HepG2 (cell line): ENCODE results near the gene CPEB3. TPM values are rescaled to one million over a fixed set of nuclear protein-coding genes. Genes with fewer than 3 reads are reported as not detected.

ENCODE experiments used
- ATAC-seq: fragments of 200-7000 bp; cut with Tn5 transposase; 3 replicates; pipeline ENCODE4 v1.9.1; 2020; ENCODE audit warnings: mild to moderate bottlenecking, moderate library complexity
- BruUV-seq: library from RNA; stranded (reverse); fragments of 400-500 nt; replicated peaks from 2 replicates; lab custom pipeline; 2021; lab: Mats Ljungman, UMichigan
- CTCF ChIA-PET: fragments of 300-600 bp; formaldehyde crosslinking; extraction: SDS; loops from one replicate; lab custom pipeline; 2021; ENCODE audit warnings: low total read pairs, inconsistent platforms, low intra/inter-chr PET ratio; lab: Yijun Ruan, JAX
- POLR2A ChIA-PET: fragments of 350-600 bp; sonication (Branson Sonifier 250); formaldehyde crosslinking; loops from one replicate; lab custom pipeline; 2020; ENCODE audit warnings: antibody characterized with exemption, inconsistent platforms; lab: Yijun Ruan, JAX
- DNase-seq: peaks from one replicate; pipeline ENCODE4 v3.0.0-alpha.2; 2015; ENCODE audit warnings: low spot score
- FAIRE-seq: peaks from 3 replicates; lab custom pipeline; 2011; peaks lifted over from hg19 to GRCh38; lab: Jason Lieb, UNC
- H2AFZ ChIP-seq: one replicate; pipeline ENCODE4 v1.6.1; 2011; ENCODE audit warnings: low read length, inconsistent platforms
- H3K27ac ChIP-seq: fragments of 300-600 bp; 3 replicates; pipeline ENCODE4 v1.8.0; 2011; ENCODE audit warnings: mixed run types, mild to moderate bottlenecking, mixed read lengths, low read length, inconsistent platforms; ENCODE audit not compliant: insufficient read depth; ENCODE audit errors: extremely low read length
- H3K27me3 ChIP-seq, 2 experiments: fragments of 200-600 bp in 1 of 2; 2 replicates in 1 of 2; 3 replicates in 1 of 2; pipeline versions ENCODE4 v1.6.0 to v1.8.0; 2011; ENCODE audit warnings: low read length in 2 of 2, mild to moderate bottlenecking in 2 of 2, moderate library complexity in 2 of 2, inconsistent platforms in 1 of 2; ENCODE audit not compliant: insufficient read depth in 2 of 2, control insufficient read depth in 1 of 2
- H3K36me3 ChIP-seq, 2 experiments: fragments of 200-600 bp in 1 of 2; replicated peaks in 1 of 2; 2 replicates in 1 of 2; 3 replicates in 1 of 2; pipeline versions ENCODE4 v1.5.1 to v1.8.0; 2011; ENCODE audit warnings: low read length in 2 of 2, inconsistent platforms in 1 of 2; ENCODE audit not compliant: insufficient read depth in 2 of 2, control insufficient read depth in 1 of 2
- H3K4me1 ChIP-seq: 2 replicates; pipeline ENCODE4 v1.5.1; 2012; ENCODE audit warnings: low read length, inconsistent platforms; ENCODE audit not compliant: insufficient read depth
- H3K4me2 ChIP-seq: 2 replicates; pipeline ENCODE4 v1.6.0; 2011; ENCODE audit warnings: low read depth, low read length, inconsistent platforms
- H3K4me3 ChIP-seq, 3 experiments: fragments of 200-600 bp in 1 of 3; sonication (generic), shearing (Covaris generic) in 1 of 3; replicated peaks in 1 of 3; 2 replicates each; pipeline ENCODE4 v1.5.1; 2011 to 2016; ENCODE audit warnings: low read length in 3 of 3, inconsistent platforms in 2 of 3, low read depth in 2 of 3, mild to moderate bottlenecking in 2 of 3, control low read depth in 1 of 3, mixed read lengths in 1 of 3; ENCODE audit not compliant: insufficient read depth in 1 of 3
- H3K79me2 ChIP-seq: one replicate; pipeline ENCODE4 v1.6.1; 2011; ENCODE audit warnings: low read length, inconsistent platforms; ENCODE audit not compliant: insufficient read depth
- H3K9ac ChIP-seq: 2 replicates; pipeline ENCODE4 v1.6.0; 2011; ENCODE audit warnings: mild to moderate bottlenecking, low read depth, low read length, inconsistent platforms; ENCODE audit not compliant: insufficient read depth
- H3K9me3 ChIP-seq: 2 replicates; pipeline ENCODE4 v1.5.1; 2012; ENCODE audit warnings: mild to moderate bottlenecking, low read length
- H4K20me1 ChIP-seq: 2 replicates; pipeline ENCODE4 v1.6.0; 2011; ENCODE audit warnings: inconsistent platforms, mild to moderate bottlenecking, low read length, moderate library complexity; ENCODE audit not compliant: insufficient read depth
- ADNP ChIP-seq: sonication (generic); formaldehyde crosslinking; IDR thresholded peaks from 2 replicates; pipeline ENCODE4 v1.4.0; 2020; ENCODE audit warnings: missing genetic modification reagents
- CREM ChIP-seq, 2 experiments: sonication (generic) in 1 of 2; formaldehyde crosslinking in 1 of 2; IDR thresholded peaks; 2 replicates each; pipeline versions ENCODE4 v1.4.0 to v1.6.1; 2016 to 2020; ENCODE audit warnings: antibody characterized with exemption in 1 of 2, mild to moderate bottlenecking in 1 of 2, missing genetic modification reagents in 1 of 2
- DNMT1 ChIP-seq: sonication (generic); formaldehyde crosslinking; IDR thresholded peaks from 2 replicates; pipeline ENCODE4 v1.5.1; 2020; ENCODE audit warnings: mild to moderate bottlenecking, missing genetic modification reagents
- MATR3 ChIP-seq: sonication (generic); formaldehyde crosslinking; IDR thresholded peaks from 2 replicates; pipeline ENCODE4 v1.4.0; 2020; ENCODE audit warnings: missing genetic modification reagents
- MEIS2 ChIP-seq: sonication (generic); formaldehyde crosslinking; IDR thresholded peaks from 2 replicates; pipeline ENCODE4 v1.9.0; 2021; ENCODE audit warnings: mild to moderate bottlenecking, missing genetic modification reagents
- MYNN ChIP-seq: sonication (generic); formaldehyde crosslinking; IDR thresholded peaks from 2 replicates; pipeline ENCODE4 v1.4.0; 2020; ENCODE audit warnings: mild to moderate bottlenecking, low read depth, missing genetic modification reagents
- RFXANK ChIP-seq: IDR thresholded peaks from 2 replicates; pipeline ENCODE4 v1.6.1; 2016
- SAFB2 ChIP-seq: sonication (generic); formaldehyde crosslinking; IDR thresholded peaks from 2 replicates; pipeline ENCODE4 v1.5.1; 2020; ENCODE audit warnings: missing genetic modification reagents, low read depth, mild to moderate bottlenecking, borderline replicate concordance
- SNRNP70 ChIP-seq: fragments of 200-400 bp; formaldehyde crosslinking; IDR thresholded peaks from 2 replicates; pipeline ENCODE4 v1.6.1; 2017; ENCODE audit warnings: mild to moderate bottlenecking, low read depth, low read length, moderate library complexity
- TAF15 ChIP-seq: fragments of 200-400 bp; formaldehyde crosslinking; IDR thresholded peaks from one replicate; pipeline ENCODE4 v1.6.1; 2018; ENCODE audit warnings: mild to moderate bottlenecking, low read depth, low read length; ENCODE audit not compliant: poor library complexity, severe bottlenecking
- ZBTB8A ChIP-seq: sonication (generic); formaldehyde crosslinking; IDR thresholded peaks from 2 replicates; pipeline ENCODE4 v1.4.0; 2020; ENCODE audit warnings: mild to moderate bottlenecking, low read depth, missing genetic modification reagents, borderline replicate concordance
- ZNF224 ChIP-seq: sonication (generic); formaldehyde crosslinking; IDR thresholded peaks from 2 replicates; pipeline ENCODE4 v1.5.0; 2020; ENCODE audit warnings: mild to moderate bottlenecking, missing genetic modification reagents
- ZNF496 ChIP-seq: sonication (generic); formaldehyde crosslinking; IDR thresholded peaks from 2 replicates; pipeline ENCODE4 v1.8.1; 2023; ENCODE audit warnings: mild to moderate bottlenecking, moderate library complexity, missing genetic modification reagents; ENCODE audit not compliant: insufficient replicate concordance
- WGBS: methylation state at CpG from one replicate; pipeline ENCODE4 v1.1.6; 2017; ENCODE audit warnings: low lambda C conversion rate; 5-methylcytosine and 5-hydroxymethylcytosine counted together
- in situ Hi-C: cut with HindIII; loops from 2 replicates; pipeline ENCODE4 v1.10.0; 2017; ENCODE audit warnings: low pct_unique_long_range_greater_than_20kb; ENCODE audit not compliant: extremely low pct_ligation_motif_present
- intact Hi-C: fragments of 100-400 bp; cut with micrococcal nuclease; formaldehyde crosslinking; loops from one replicate; pipeline ENCODE4 v1.10.0; 2022; ENCODE audit not compliant: unreplicated experiment
- polyA plus RNA-seq, 8 experiments: library from polyadenylated mRNA; depleted of rRNA in 3 of 8; stranded (reverse) in 7 of 8; unstranded in 1 of 8; fragments of >200 nt; fragmentation: Illumina TruSeq in 4 of 8; extraction: Trizol in 4 of 8; gene quantifications; 2 replicates each; pipeline versions ENCODE4 v1.2.1 to v1.2.3, GENCODE V29; 2011 to 2016; ENCODE audit warnings: low read depth in 4 of 8, missing spikeins in 1 of 8, mixed read lengths in 1 of 8; ENCODE audit not compliant: insufficient read depth in 1 of 8
- total RNA-seq, 5 experiments: library from RNA; depleted of rRNA; stranded (reverse); fragments of >200 nt; fragmentation: Illumina TruSeq; extraction: Trizol; gene quantifications; 2 replicates each; pipeline ENCODE4 v1.2.3, GENCODE V29; 2016; ENCODE audit warnings: low read depth in 1 of 5
- TF ChIP-seq, protein P1 (sequence below), 2 experiments: fragments of 450-650 bp in 1 of 2; sonication (generic) in 1 of 2; formaldehyde crosslinking; IDR thresholded peaks; 2 replicates each; pipeline versions ENCODE4 v1.5.0 to v1.8.0; 2020 to 2022; ENCODE audit warnings: mild to moderate bottlenecking in 1 of 2, missing genetic modification reagents in 1 of 2
- TF ChIP-seq, protein P2 (sequence below): sonication (generic); formaldehyde crosslinking; IDR thresholded peaks from 2 replicates; pipeline ENCODE4 v1.8.1; 2023; ENCODE audit warnings: mild to moderate bottlenecking, missing genetic modification reagents

Gene CPEB3
- total and polyA plus RNA-seq, 2 of the 13 experiments (the other 11 are each of a cell fraction or from before 2014, with no cell fraction given): 0.66 to 0.70 TPM

DNA sequence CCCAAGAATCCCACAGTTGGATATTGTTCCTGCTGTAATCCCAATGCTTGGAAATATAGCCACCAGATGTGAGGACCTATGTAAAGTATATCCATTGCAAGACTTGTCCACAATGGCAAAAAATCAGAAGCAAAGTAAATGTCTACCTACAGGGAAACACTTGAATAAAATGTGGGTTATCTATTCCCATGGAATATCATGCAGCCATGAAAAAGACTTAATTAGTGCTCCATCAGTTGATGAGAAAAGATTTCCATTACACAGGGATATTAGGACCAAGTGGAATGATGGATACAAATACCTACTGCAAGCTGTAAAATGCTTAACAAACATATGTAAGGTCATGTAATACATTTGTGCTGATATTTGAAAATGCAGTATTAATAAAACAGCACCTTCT is 236.1 kb downstream of the CPEB3 start (continued):
- TF ChIP-seq CREM (IDR thresholded peaks at IDR 0.05) (no peak), CREM (CRISPR knock-in tag; IDR thresholded peaks at IDR 0.05) (no peak), ZBTB8A (CRISPR knock-in tag) (no peak), MEIS2 (CRISPR knock-in tag) (no peak), TAF15 (no peak), MYNN (no peak)

DNA sequence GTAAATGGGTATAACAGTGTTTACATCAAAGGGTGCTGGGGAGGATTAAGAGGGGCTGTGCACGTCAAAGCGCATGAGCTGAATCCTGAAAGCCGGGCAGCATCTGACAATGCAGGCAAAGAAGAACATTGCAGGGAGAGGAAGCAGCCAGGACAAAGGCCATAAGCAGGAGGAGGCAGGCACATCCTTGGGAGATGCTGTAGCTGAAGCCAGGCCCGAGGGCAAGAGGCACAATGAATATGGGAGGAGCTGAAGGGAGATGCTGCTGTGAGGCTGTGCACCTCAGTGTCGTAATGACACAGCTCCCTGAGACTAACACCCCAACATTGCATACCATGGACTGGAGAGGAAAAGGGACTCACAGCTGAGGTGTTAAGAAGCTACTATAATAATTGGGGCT is 238.1 kb downstream of the CPEB3 start:
- Histone ChIP-seq H3K27me3 (no peaks in the 10 kb centered on the region), H3K9ac (no peak overlapping the region), H3K4me2 (no peak overlapping the region), H3K9me3 (no peaks in the 10 kb centered on the region), H3K4me3 (no peak overlapping the region), H3K36me3 (peaks cover 0 to 2% of the 10 kb centered on the region in 2 experiments; a peak in 3 of 5 replicates), H3K79me2 (no peaks in the 10 kb centered on the region), H4K20me1 (no peaks in the 10 kb centered on the region), H3K4me1 (no peaks in the 10 kb centered on the region), H3K27ac (no peak overlapping the region), H2AFZ (no peak overlapping the region)
- ChIA-PET POLR2A (no interaction called here), CTCF (no interaction called here)
- DNase-seq: no peak
- no TSS peak for BruUV-seq
- ATAC-seq: no peak
- intact Hi-C loops: no loop called here
- WGBS: 82% methylated on average over 5 of the region's 5 CpGs
- FAIRE-seq: no peak
- in situ Hi-C loops: no loop called here
- no peak for TF ChIP-seq ZNF496 (CRISPR knock-in tag)
- no peak for TF ChIP-seq DNMT1 (CRISPR knock-in tag)
- TF ChIP-seq, protein P1, sequence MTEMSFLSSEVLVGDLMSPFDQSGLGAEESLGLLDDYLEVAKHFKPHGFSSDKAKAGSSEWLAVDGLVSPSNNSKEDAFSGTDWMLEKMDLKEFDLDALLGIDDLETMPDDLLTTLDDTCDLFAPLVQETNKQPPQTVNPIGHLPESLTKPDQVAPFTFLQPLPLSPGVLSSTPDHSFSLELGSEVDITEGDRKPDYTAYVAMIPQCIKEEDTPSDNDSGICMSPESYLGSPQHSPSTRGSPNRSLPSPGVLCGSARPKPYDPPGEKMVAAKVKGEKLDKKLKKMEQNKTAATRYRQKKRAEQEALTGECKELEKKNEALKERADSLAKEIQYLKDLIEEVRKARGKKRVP (CRISPR knock-in tag; IDR thresholded peaks at IDR 0.05): no peak
- no peak for TF ChIP-seq MATR3 (CRISPR knock-in tag)
- no peak for TF ChIP-seq SAFB2 (CRISPR knock-in tag)
- TF ChIP-seq SNRNP70: no peak
- TF ChIP-seq ADNP (CRISPR knock-in tag): no peak
- no peak for TF ChIP-seq RFXANK
- TF ChIP-seq, protein P2, sequence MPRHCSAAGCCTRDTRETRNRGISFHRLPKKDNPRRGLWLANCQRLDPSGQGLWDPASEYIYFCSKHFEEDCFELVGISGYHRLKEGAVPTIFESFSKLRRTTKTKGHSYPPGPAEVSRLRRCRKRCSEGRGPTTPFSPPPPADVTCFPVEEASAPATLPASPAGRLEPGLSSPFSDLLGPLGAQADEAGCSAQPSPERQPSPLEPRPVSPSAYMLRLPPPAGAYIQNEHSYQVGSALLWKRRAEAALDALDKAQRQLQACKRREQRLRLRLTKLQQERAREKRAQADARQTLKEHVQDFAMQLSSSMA (CRISPR knock-in tag): no peak
- no peak for TF ChIP-seq ZNF224 (CRISPR knock-in tag)
